HepG2 (cell line): ENCODE measurements around the gene POU4F3. TPM values are rescaled to one million over a fixed set of nuclear protein-coding genes. Genes with fewer than 3 reads are reported as not detected.

Experiments used
- ATAC-seq: fragments of 200-7000 bp; cut with Tn5 transposase; 3 replicates; pipeline ENCODE4 v1.9.1; 2020; ENCODE audit warnings: mild to moderate bottlenecking, moderate library complexity
- BruUV-seq: library from RNA; stranded (reverse); fragments of 400-500 nt; replicated peaks from 2 replicates; lab custom pipeline; 2021; lab: Mats Ljungman, UMichigan
- CTCF ChIA-PET: fragments of 300-600 bp; formaldehyde crosslinking; extraction: SDS; loops from one replicate; lab custom pipeline; 2021; ENCODE audit warnings: low total read pairs, inconsistent platforms, low intra/inter-chr PET ratio; lab: Yijun Ruan, JAX
- POLR2A ChIA-PET: fragments of 350-600 bp; sonication (Branson Sonifier 250); formaldehyde crosslinking; loops from one replicate; lab custom pipeline; 2020; ENCODE audit warnings: antibody characterized with exemption, inconsistent platforms; lab: Yijun Ruan, JAX
- DNase-seq: peaks from one replicate; pipeline ENCODE4 v3.0.0-alpha.2; 2015; ENCODE audit warnings: low spot score
- FAIRE-seq: peaks from 3 replicates; lab custom pipeline; 2011; peaks lifted over from hg19 to GRCh38; lab: Jason Lieb, UNC
- H2AFZ ChIP-seq: one replicate; pipeline ENCODE4 v1.6.1; 2011; ENCODE audit warnings: low read length, inconsistent platforms
- H3K27ac ChIP-seq: fragments of 300-600 bp; 3 replicates; pipeline ENCODE4 v1.8.0; 2011; ENCODE audit warnings: mixed run types, mild to moderate bottlenecking, mixed read lengths, low read length, inconsistent platforms; ENCODE audit not compliant: insufficient read depth; ENCODE audit errors: extremely low read length
- H3K27me3 ChIP-seq, 2 experiments: fragments of 200-600 bp in 1 of 2; 2 replicates in 1 of 2; 3 replicates in 1 of 2; pipeline versions ENCODE4 v1.6.0 to v1.8.0; 2011; ENCODE audit warnings: low read length in 2 of 2, mild to moderate bottlenecking in 2 of 2, moderate library complexity in 2 of 2, inconsistent platforms in 1 of 2; ENCODE audit not compliant: insufficient read depth in 2 of 2, control insufficient read depth in 1 of 2
- H3K36me3 ChIP-seq, 2 experiments: fragments of 200-600 bp in 1 of 2; replicated peaks in 1 of 2; 2 replicates in 1 of 2; 3 replicates in 1 of 2; pipeline versions ENCODE4 v1.5.1 to v1.8.0; 2011; ENCODE audit warnings: low read length in 2 of 2, inconsistent platforms in 1 of 2; ENCODE audit not compliant: insufficient read depth in 2 of 2, control insufficient read depth in 1 of 2
- H3K4me1 ChIP-seq: 2 replicates; pipeline ENCODE4 v1.5.1; 2012; ENCODE audit warnings: low read length, inconsistent platforms; ENCODE audit not compliant: insufficient read depth
- H3K4me2 ChIP-seq: 2 replicates; pipeline ENCODE4 v1.6.0; 2011; ENCODE audit warnings: low read depth, low read length, inconsistent platforms
- H3K4me3 ChIP-seq, 3 experiments: fragments of 200-600 bp in 1 of 3; sonication (generic), shearing (Covaris generic) in 1 of 3; replicated peaks in 1 of 3; 2 replicates each; pipeline ENCODE4 v1.5.1; 2011 to 2016; ENCODE audit warnings: low read length in 3 of 3, inconsistent platforms in 2 of 3, low read depth in 2 of 3, mild to moderate bottlenecking in 2 of 3, control low read depth in 1 of 3, mixed read lengths in 1 of 3; ENCODE audit not compliant: insufficient read depth in 1 of 3
- H3K79me2 ChIP-seq: one replicate; pipeline ENCODE4 v1.6.1; 2011; ENCODE audit warnings: low read length, inconsistent platforms; ENCODE audit not compliant: insufficient read depth
- H3K9ac ChIP-seq: 2 replicates; pipeline ENCODE4 v1.6.0; 2011; ENCODE audit warnings: mild to moderate bottlenecking, low read depth, low read length, inconsistent platforms; ENCODE audit not compliant: insufficient read depth
- H3K9me3 ChIP-seq: 2 replicates; pipeline ENCODE4 v1.5.1; 2012; ENCODE audit warnings: mild to moderate bottlenecking, low read length
- H4K20me1 ChIP-seq: 2 replicates; pipeline ENCODE4 v1.6.0; 2011; ENCODE audit warnings: inconsistent platforms, mild to moderate bottlenecking, low read length, moderate library complexity; ENCODE audit not compliant: insufficient read depth
- BRD4 ChIP-seq: sonication (generic); formaldehyde crosslinking; IDR thresholded peaks from 2 replicates; pipeline ENCODE4 v1.4.0; 2020; ENCODE audit warnings: missing genetic modification reagents
- DPF2 ChIP-seq: sonication (generic); formaldehyde crosslinking; IDR thresholded peaks from 2 replicates; pipeline ENCODE4 v1.4.0; 2020; ENCODE audit warnings: mild to moderate bottlenecking, low read depth, missing genetic modification reagents, borderline replicate concordance
- ELF1 ChIP-seq: sonication (generic); formaldehyde crosslinking; IDR thresholded peaks from 2 replicates; pipeline ENCODE4 v1.4.0; 2020; ENCODE audit warnings: missing genetic modification reagents
- HMG20B ChIP-seq: conservative IDR thresholded peaks from 2 replicates; pipeline ENCODE4 v1.6.1; 2016; ENCODE audit warnings: missing genetic modification reagents, missing compliant biosample characterization
- KAT2B ChIP-seq: fragments of 150-350 bp; IDR thresholded peaks from 2 replicates; pipeline ENCODE4 v1.6.1; 2014; ENCODE audit warnings: low read depth, low read length, borderline replicate concordance
- KDM1A ChIP-seq: IDR thresholded peaks from 2 replicates; pipeline ENCODE4 v1.6.1; 2016; ENCODE audit warnings: missing compliant biosample characterization
- MTA3 ChIP-seq: sonication (generic); formaldehyde crosslinking; IDR thresholded peaks from 2 replicates; pipeline ENCODE4 v1.4.0; 2020; ENCODE audit warnings: missing genetic modification reagents
- MXD1 ChIP-seq: sonication (generic); formaldehyde crosslinking; IDR thresholded peaks from 2 replicates; pipeline ENCODE4 v1.4.0; 2020; ENCODE audit warnings: mild to moderate bottlenecking, missing genetic modification reagents
- MXI1 ChIP-seq: IDR thresholded peaks from 3 replicates; pipeline ENCODE4 v1.6.1; 2012; ENCODE audit warnings: low read depth, low read length, inconsistent platforms, borderline replicate concordance
- NFIC ChIP-seq: IDR thresholded peaks from 2 replicates; pipeline ENCODE4 v1.6.1; 2012; ENCODE audit warnings: mild to moderate bottlenecking, low read length, inconsistent platforms
- ONECUT2 ChIP-seq: sonication (generic); formaldehyde crosslinking; IDR thresholded peaks from 2 replicates; pipeline ENCODE4 v1.4.0; 2020; ENCODE audit warnings: missing genetic modification reagents
- PAF1 ChIP-seq: IDR thresholded peaks from 2 replicates; pipeline ENCODE4 v1.6.1; 2016; ENCODE audit warnings: missing genetic modification reagents, missing compliant biosample characterization
- PCBP1 ChIP-seq: fragments of 200-400 bp; formaldehyde crosslinking; IDR thresholded peaks from 2 replicates; pipeline ENCODE4 v1.6.1; 2017; ENCODE audit warnings: mild to moderate bottlenecking, low read depth, low read length, borderline replicate concordance
- RBAK ChIP-seq: sonication (generic); formaldehyde crosslinking; IDR thresholded peaks from 2 replicates; pipeline ENCODE4 v1.5.1; 2020; ENCODE audit warnings: mild to moderate bottlenecking, missing genetic modification reagents
- STAT5B ChIP-seq: sonication (generic); formaldehyde crosslinking; IDR thresholded peaks from 2 replicates; pipeline ENCODE4 v1.4.0; 2020; ENCODE audit warnings: missing genetic modification reagents
- ZBTB1 ChIP-seq: sonication (generic); formaldehyde crosslinking; IDR thresholded peaks from 2 replicates; pipeline ENCODE4 v1.4.0; 2020; ENCODE audit warnings: missing genetic modification reagents, borderline replicate concordance
- ZNF33A ChIP-seq: sonication (generic); formaldehyde crosslinking; IDR thresholded peaks from 2 replicates; pipeline ENCODE4 v1.5.1; 2020; ENCODE audit warnings: missing genetic modification reagents, mild to moderate bottlenecking, moderate library complexity, borderline replicate concordance
- ZNF432 ChIP-seq: sonication (generic); formaldehyde crosslinking; IDR thresholded peaks from 2 replicates; pipeline ENCODE4 v1.5.0; 2020; ENCODE audit warnings: missing genetic modification reagents, mild to moderate bottlenecking, borderline replicate concordance
- ZNF577 ChIP-seq: sonication (generic); formaldehyde crosslinking; IDR thresholded peaks from 2 replicates; pipeline ENCODE4 v1.4.0; 2020; ENCODE audit warnings: mild to moderate bottlenecking, low read depth, missing genetic modification reagents, borderline replicate concordance
- ZXDC ChIP-seq: sonication (generic); formaldehyde crosslinking; IDR thresholded peaks from 2 replicates; pipeline ENCODE4 v1.5.0; 2020; ENCODE audit warnings: mild to moderate bottlenecking, missing genetic modification reagents
- WGBS: methylation state at CpG from one replicate; pipeline ENCODE4 v1.1.6; 2017; ENCODE audit warnings: low lambda C conversion rate; 5-methylcytosine and 5-hydroxymethylcytosine counted together
- in situ Hi-C: cut with HindIII; loops from 2 replicates; pipeline ENCODE4 v1.10.0; 2017; ENCODE audit warnings: low pct_unique_long_range_greater_than_20kb; ENCODE audit not compliant: extremely low pct_ligation_motif_present
- intact Hi-C: fragments of 100-400 bp; cut with micrococcal nuclease; formaldehyde crosslinking; loops from one replicate; pipeline ENCODE4 v1.10.0; 2022; ENCODE audit not compliant: unreplicated experiment
- polyA plus RNA-seq, 8 experiments: library from polyadenylated mRNA; depleted of rRNA in 3 of 8; stranded (reverse) in 7 of 8; unstranded in 1 of 8; fragments of >200 nt; fragmentation: Illumina TruSeq in 4 of 8; extraction: Trizol in 4 of 8; gene quantifications; 2 replicates each; pipeline versions ENCODE4 v1.2.1 to v1.2.3, GENCODE V29; 2011 to 2016; ENCODE audit warnings: low read depth in 4 of 8, missing spikeins in 1 of 8, mixed read lengths in 1 of 8; ENCODE audit not compliant: insufficient read depth in 1 of 8
- total RNA-seq, 5 experiments: library from RNA; depleted of rRNA; stranded (reverse); fragments of >200 nt; fragmentation: Illumina TruSeq; extraction: Trizol; gene quantifications; 2 replicates each; pipeline ENCODE4 v1.2.3, GENCODE V29; 2016; ENCODE audit warnings: low read depth in 1 of 5

The POU4F3 gene
- total and polyA plus RNA-seq, 2 of the 13 experiments (the other 11 are each of a cell fraction or from before 2014, with no cell fraction given), result not detected

DNA sequence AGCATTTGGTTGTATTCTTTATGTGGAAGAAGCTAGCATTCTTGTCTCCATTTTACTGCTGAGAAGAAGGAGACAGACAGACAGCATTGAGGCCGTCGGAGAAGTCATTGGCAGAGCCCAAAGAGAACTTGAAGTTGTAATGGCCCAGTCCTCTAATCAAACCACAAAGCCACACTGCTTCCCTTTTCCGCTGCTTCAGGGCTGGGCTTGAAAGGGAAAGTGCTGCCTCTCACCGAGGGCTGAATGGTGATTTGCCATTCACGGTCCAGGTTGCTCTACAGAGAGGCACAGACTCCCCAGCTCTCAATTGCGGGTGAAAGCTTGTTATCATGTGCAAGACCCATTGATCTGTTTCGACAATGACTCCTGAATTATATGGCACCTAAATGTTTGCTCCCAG, 25.6 kb upstream of the POU4F3 start:
- Histone ChIP-seq H3K9me3 (no peaks in the 10 kb centered on the region), H3K4me3 (no peak overlapping the region), H3K4me1 (no peaks in the 10 kb centered on the region), H3K79me2 (no peaks in the 10 kb centered on the region), H3K27me3 (peaks cover 0 to 12% of the 10 kb centered on the region in 2 experiments; a peak in 2 of 5 replicates), H3K36me3 (no peaks in the 10 kb centered on the region), H4K20me1 (no peaks in the 10 kb centered on the region), H2AFZ (no peak overlapping the region), H3K4me2 (no peak overlapping the region), H3K27ac (no peak overlapping the region), H3K9ac (no peak overlapping the region)
- intact Hi-C loops (no loop called here), in situ Hi-C loops (no loop called here)
- CTCF ChIA-PET, result no interaction called here
- TF ChIP-seq ONECUT2 (CRISPR knock-in tag) (no peak), MXI1 (no peak), STAT5B (no peak), PCBP1 (no peak), KDM1A (CRISPR knock-in tag) (no peak), ZNF33A (CRISPR knock-in tag) (no peak), KAT2B (no peak), PAF1 (CRISPR knock-in tag) (no peak), DPF2 (CRISPR knock-in tag) (no peak), ELF1 (CRISPR knock-in tag) (no peak), ZNF577 (no peak)
- DNase-seq (no peak), ATAC-seq (no peak), FAIRE-seq (no peak)
- POLR2A ChIA-PET, result no interaction called here
- BruUV-seq, result no TSS peak
- 4% methylated on average over 7 of the region's 7 CpGs for WGBS

GRCh38 chr5:146321571-146321970, 17.1 kb upstream of the POU4F3 start:
- Histone ChIP-seq H3K9me3 (no peaks in the 10 kb centered on the region), H3K27ac (no peak overlapping the region), H3K27me3 (no peaks in the 10 kb centered on the region), H3K4me1 (no peaks in the 10 kb centered on the region), H3K4me3 (no peak overlapping the region), H3K79me2 (no peaks in the 10 kb centered on the region), H2AFZ (no peak overlapping the region), H3K9ac (no peak overlapping the region), H3K36me3 (no peaks in the 10 kb centered on the region), H3K4me2 (no peak overlapping the region), H4K20me1 (no peaks in the 10 kb centered on the region)
- WGBS, result 83% methylated on average over 1 of the region's 1 CpG
- in situ Hi-C loops, result no loop called here
- ATAC-seq, result no peak
- POLR2A ChIA-PET, result no interaction called here
- no TSS peak for BruUV-seq
- intact Hi-C loops, result no loop called here
- no peak for FAIRE-seq
- DNase-seq, result no peak
- CTCF ChIA-PET, result no interaction called here
- TF ChIP-seq RBAK (CRISPR knock-in tag), result no peak
- TF ChIP-seq ZXDC (CRISPR knock-in tag), result no peak
- TF ChIP-seq NFIC, result no peak
- TF ChIP-seq MXD1 (CRISPR knock-in tag), result no peak
- TF ChIP-seq ZNF432, result no peak
- no peak for TF ChIP-seq BRD4 (CRISPR knock-in tag)
- TF ChIP-seq DPF2 (CRISPR knock-in tag), result no peak
- TF ChIP-seq ZBTB1 (CRISPR knock-in tag), result no peak
- no peak for TF ChIP-seq MTA3
- no peak for TF ChIP-seq HMG20B (CRISPR knock-in tag)
